GM12892 (cell line): Measurements from ENCODE around the gene CD44.
"Not testable (repeated sequence)": the region's sequence is repeated elsewhere in the genome, so short reads cannot be mapped to it uniquely, and the experiment has no call there.

ENCODE experiments used
- DNase-seq: peaks from one replicate; pipeline ENCODE4 v3.0.0; 2011; ENCODE audit not compliant: insufficient read length
- FAIRE-seq: peaks from 2 replicates; lab custom pipeline; 2011; peaks lifted over from hg19 to GRCh38; lab: Jason Lieb, UNC
- POLR2A ChIP-seq: IDR thresholded peaks from 2 replicates; pipeline ENCODE4 v1.6.1; 2011; ENCODE audit warnings: low read depth, low read length, control low read depth
- POLR2AphosphoS5 ChIP-seq: IDR thresholded peaks from 2 replicates; pipeline ENCODE4 v1.6.1; 2011; ENCODE audit warnings: low read depth, low read length, control low read depth
- TAF1 ChIP-seq: IDR thresholded peaks from 2 replicates; pipeline ENCODE4 v1.6.1; 2011; ENCODE audit warnings: low read depth, mild to moderate bottlenecking, control low read depth, low read length, borderline replicate concordance

The CD44 gene

DNA sequence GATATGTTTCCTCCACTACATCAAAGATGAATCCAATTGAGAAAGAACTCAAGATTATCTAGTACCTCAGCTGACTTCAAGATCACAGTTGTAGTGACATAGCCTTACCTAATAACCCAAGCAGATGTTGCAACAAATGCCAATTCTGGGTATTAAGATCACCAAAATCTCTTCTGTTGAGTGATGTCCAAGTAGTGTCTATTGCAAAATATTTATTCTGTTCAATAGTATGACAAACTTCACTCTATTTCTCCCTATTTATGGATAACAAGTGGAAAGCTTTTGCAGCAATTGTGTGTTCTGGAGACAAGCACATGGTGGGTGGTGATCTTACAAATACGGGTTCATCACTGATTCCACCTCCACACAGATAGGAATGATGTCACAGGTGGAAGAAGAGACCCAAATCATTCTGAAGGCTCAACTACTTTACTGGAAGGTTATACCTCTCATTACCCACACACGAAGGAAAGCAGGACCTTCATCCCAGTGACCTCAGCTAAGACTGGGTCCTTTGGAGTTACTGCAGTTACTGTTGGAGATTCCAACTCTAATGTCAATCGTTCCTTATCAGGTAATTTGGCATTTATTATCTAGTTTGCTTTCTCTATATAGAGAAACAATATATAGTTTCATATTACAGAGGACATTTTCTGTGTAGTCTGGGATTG is 72.0 kb downstream of the CD44 start:
- TF ChIP-seq POLR2AphosphoS5 = peak; percentile 60; the same call in 1 of the 2 replicates
- peak; percentile 33; the same call in 1 of the 2 replicates for TF ChIP-seq POLR2A
- no peak for TF ChIP-seq TAF1
- DNase-seq (no peak), FAIRE-seq (no peak)

GRCh38 chr11:35211952-35212351 is 73.0 kb downstream of the CD44 start:
- TF ChIP-seq POLR2AphosphoS5 (no peak), TAF1 (no peak), POLR2A (no peak)
- no peak for DNase-seq
- no peak for FAIRE-seq

- FAIRE-seq (no peak), DNase-seq (no peak)
- TF ChIP-seq POLR2A = no peak
- no peak for TF ChIP-seq POLR2AphosphoS5
- TF ChIP-seq TAF1 = no peak
These were observed 75.3 kb downstream of the CD44 start for GRCh38 chr11:35214226-35214770.

DNA sequence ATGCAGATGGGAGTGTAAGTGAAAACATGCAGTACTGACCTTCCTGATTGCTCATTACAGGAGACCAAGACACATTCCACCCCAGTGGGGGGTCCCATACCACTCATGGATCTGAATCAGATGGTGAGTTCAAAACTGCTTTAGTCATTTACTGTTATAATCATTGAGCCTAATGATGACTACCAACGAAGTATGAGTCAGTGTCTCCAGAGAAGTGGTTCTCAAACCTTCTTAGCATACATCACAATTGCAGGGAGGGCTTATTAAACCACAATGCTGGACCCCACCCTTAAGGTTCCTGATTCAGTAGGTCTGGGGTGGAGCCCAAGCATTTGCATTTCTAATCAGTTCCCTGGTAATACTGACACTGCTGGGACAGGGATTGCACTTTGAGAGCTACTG is 75.8 kb downstream of the CD44 start:
- DNase-seq (no peak), FAIRE-seq (no peak)

DNA sequence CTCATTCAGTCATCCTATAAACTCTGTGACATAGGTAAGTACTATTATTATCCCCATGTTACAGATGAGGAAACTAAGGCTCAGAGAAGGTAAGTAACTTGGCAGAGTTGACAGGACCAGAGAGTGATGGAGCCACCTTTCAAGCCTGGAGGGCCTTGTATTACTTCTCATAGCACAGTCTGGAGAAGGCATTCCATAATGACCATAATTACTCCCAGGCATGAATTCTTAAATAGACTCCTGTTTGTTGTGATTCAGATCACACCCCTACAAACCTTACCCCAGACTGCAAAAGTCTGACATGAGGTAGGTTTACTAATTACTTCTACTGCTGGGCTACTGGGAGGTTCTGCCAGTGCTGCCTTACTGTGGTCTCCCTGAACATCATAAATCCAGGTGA is 77.0 kb downstream of the CD44 start:
- no peak for TF ChIP-seq POLR2AphosphoS5
- TF ChIP-seq POLR2A = 0 out of 2 replicates have a peak, but pooled peaks have one; percentile 23
- DNase-seq = no peak
- no peak for FAIRE-seq

More for the DNA sequence above, 75.8 kb downstream of the CD44 start:
- no peak for TF ChIP-seq POLR2A
- no peak for TF ChIP-seq TAF1
- no peak for TF ChIP-seq POLR2AphosphoS5

GRCh38 chr11:35216962-35217678 is 78.1 kb downstream of the CD44 start:
- DNase-seq (no peak), FAIRE-seq (no peak)
- TF ChIP-seq POLR2A = no peak
- no peak for TF ChIP-seq TAF1
- TF ChIP-seq POLR2AphosphoS5 = no peak

- DNase-seq (no peak), FAIRE-seq (peak; percentile 74)
- TF ChIP-seq POLR2AphosphoS5 = no peak; the same call in 1 of the 2 replicates
- no peak for TF ChIP-seq TAF1
- TF ChIP-seq POLR2A = no peak
These were observed 80.0 kb downstream of the CD44 start for GRCh38 chr11:35218956-35219355.

DNA sequence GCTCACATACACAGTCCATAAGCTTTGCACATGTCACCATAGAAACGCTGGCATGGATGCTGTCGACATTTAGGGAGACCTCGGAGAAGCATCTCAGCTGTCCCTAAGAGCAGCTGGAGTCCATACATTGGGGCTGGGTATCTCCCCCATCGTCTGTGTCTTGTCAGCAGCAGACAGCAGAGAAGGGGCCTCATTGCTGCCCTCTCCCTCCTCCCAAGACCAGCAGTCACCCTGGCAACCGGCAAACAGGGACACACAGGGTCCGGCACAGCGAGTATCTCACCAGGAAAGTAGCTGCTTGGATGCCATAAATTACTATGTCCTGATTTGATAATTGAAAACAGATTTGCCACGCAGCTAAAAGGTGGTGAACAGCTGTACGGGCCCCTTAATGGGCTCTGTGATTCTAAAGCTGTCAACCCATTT is 84.4 kb downstream of the CD44 start:
- TF ChIP-seq POLR2A (no peak), TAF1 (no peak), POLR2AphosphoS5 (peak; percentile 30; the same call in 1 of the 2 replicates)
- DNase-seq = no peak

GRCh38 chr11:35223991-35224390 is 85.0 kb downstream of the CD44 start:
- no peak for TF ChIP-seq POLR2AphosphoS5
- no peak for TF ChIP-seq TAF1
- TF ChIP-seq POLR2A = no peak
- FAIRE-seq (no peak), DNase-seq (no peak)

More for the DNA sequence above, 84.4 kb downstream of the CD44 start:
- no peak for FAIRE-seq

DNA sequence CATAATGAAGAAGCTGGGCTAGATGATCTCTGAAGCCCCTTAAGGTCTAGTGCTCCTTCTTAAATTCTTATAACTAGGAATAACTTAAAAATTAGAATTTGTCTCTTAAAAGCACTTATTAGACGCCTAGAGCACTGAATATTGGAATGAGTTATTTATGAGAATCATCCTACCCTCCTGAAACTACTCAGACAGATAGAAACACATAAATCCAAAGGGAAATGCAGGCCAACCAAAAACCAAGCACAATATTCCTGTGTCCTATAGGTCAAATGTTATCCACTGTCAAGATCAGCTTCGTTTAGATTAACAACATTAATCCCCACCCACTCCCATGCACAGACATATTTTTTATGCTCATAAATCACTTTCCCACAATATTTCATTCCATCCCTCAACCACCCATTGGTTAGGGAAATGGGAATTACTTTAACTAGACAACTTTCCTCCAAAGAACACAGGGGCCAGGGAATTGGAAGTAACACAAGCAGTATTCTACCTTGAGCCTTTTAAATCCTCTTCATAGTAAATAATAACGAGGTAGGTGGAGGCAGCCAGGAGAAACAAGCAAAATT is 87.1 kb downstream of the CD44 start:
- FAIRE-seq = no peak
- TF ChIP-seq POLR2A = no peak
- TF ChIP-seq POLR2AphosphoS5 = no peak
- DNase-seq = no peak

- DNase-seq, FAIRE-seq: not testable (repeated sequence)
These were observed 87.8 kb downstream of the CD44 start for GRCh38 chr11:35226756-35227155.
